Body of pancreas (tissue), 4 donors: ENCODE measurements around the gene EPHB2.

Source experiments
- CTCF ChIP-seq, 7 experiments: fragments of 450-650 bp in 4 of 7; fragments of 200-600 bp in 3 of 7; sonication (generic) in 3 of 7; IDR thresholded peaks; one replicate each; pipeline ENCODE4 v1.5.1; 2016 to 2019; ENCODE audit warnings: antibody characterized with exemption in 7 of 7
- POLR2A ChIP-seq, 3 donors: fragments of 450-650 bp; IDR thresholded peaks; one replicate each; pipeline ENCODE4 v1.6.1; 2016; ENCODE audit warnings: antibody characterized with exemption in 3 of 3, mild to moderate bottlenecking in 2 of 3

GRCh38 chr1:22969304-22969709, 258.7 kb downstream of the EPHB2 start:
- no peak for TF ChIP-seq POLR2A (IDR thresholded peaks at IDR 0.05)
- no peak for TF ChIP-seq CTCF (IDR thresholded peaks at IDR 0.05)
